HG02678 (cell line): ENCODE measurements around the gene KANSL1.
"Not testable (repeated sequence)": the region's sequence is repeated elsewhere in the genome, so short reads cannot be mapped to it uniquely, and the experiment has no call there.

Experiments
- ATAC-seq: cut with Tn5 transposase; IDR thresholded peaks from one replicate; pipeline ENCODE4 v1.9.1; 2021; ENCODE audit warnings: mild to moderate bottlenecking, moderate library complexity; ENCODE audit not compliant: unreplicated experiment

KANSL1 gene

DNA sequence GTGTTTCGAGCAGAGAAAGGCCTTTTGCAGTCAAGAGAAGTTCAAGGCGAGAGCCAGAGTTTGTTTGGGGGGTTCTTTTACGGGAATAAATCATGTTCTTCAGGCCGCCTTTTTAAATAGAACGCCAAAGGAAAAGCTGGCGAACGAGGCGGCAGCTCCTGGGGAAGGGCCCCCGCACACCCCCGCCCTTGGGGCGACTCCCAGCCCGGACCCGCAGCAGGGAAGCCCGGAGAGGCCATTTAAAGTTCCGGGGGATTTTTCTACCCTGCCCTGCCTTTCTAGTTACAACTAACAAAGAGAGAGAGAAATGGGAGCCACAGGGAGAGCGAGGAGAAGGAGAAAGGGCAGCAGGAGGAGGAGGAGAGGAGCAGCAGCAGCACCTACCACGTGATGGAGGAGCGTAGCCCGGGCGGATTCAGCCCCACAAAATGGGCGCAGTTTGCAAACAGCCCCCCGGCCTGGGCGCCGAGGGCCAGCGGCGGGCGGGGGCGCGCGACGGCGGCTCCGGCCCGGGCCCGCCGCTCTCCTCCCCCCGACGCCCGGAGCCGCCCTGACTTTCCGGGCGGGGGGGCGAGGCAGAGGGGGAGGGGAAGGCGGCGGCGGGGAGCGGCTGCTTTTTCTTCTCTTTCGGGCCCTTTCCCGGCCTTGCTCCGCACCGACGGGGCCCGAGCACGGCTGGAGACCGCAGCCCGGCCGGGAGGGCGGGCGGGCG, 634 bp downstream of the KANSL1 start:
- ATAC-seq: peak; percentile 35

DNA sequence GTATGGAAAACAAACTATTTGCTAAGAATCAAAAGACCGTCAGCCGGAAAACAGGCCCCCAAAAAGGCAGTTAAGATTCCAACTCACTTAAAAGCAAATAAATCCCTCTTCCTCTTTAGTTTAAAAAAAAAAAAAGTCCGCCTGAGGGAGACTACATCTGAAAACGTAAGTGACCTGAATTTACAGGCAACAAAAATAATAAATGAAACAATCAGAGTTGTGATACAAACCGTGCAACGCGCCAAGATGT, 1.1 kb downstream of the KANSL1 start:
- no peak for ATAC-seq

DNA sequence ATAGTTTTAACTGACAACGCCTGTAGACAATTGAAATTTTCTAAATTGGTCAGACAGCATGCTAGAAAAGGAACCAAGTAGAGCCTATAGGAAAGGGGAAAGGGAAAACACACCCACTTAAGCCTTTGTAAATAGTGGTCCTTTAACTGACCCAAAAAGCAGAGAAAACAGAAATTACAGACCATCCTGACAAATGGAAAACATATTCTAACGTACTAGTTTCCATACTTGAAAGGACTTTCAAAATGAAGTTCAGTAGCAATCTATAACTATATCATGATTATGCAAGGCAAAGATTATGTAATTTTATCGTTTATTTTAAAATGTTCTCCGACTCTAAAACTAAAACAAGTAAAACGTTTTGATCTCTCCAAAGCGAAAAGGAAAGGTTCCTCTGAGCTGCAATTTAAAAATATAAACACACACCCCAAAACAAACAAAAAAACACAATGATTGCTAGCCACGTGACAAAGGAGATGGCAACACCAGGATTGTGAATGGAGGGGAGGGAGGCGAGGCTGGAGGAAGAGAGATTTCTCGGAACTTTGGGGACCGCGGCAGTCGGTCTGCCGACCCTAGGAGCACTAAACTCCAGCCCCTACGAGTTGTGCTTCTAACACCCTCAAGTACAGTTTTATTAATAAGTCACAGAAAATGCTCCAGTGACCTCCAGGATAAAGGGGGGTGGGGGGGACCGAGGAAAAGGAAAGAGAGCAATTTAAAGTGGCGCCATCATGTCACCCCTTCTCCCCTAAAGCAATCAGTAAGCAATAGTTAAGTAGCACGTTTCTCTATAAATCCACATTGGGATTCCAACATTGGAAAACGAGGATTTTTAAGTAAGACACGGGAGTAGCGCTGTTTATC, 1.7 kb downstream of the KANSL1 start:
- no peak for ATAC-seq

DNA sequence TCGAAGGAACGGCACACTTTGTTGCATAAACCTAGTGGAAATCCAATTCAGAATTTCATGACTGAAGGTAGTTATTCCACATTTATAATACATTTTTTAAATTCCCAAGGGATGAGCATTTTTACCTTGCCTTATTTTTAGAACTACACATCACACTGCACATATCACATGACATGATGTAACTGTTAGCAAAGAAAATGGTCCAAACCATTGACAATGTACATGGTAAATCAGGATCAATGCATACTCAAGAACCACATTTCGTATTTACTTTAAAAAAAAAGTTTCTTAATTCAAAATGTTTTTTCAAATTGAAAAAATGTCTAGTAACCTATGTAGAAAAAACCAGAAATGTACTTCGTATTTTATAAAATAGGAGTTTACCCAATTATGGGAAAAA, 2.5 kb downstream of the KANSL1 start:
- ATAC-seq: no peak

DNA sequence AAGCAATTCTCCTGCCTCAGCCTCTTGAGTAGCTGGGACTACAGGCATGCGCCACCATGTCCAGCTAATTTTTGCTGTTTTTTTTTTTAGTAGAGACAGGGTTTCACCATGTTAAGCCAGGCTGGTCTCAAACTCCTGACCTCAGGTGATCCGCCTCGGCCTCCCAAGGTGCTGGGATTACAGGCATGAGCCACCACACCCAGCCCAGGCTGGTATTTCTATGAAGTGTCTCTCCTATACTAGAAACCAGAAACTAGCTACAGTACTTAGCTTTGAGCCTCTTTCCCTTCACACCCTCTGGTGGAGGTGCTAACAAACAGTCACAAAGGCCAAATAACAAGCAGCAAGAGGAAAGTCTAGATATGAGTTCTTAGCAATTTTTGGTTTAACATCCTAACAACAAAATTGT, 6.4 kb downstream of the KANSL1 start:
- not testable (repeated sequence) for ATAC-seq

DNA sequence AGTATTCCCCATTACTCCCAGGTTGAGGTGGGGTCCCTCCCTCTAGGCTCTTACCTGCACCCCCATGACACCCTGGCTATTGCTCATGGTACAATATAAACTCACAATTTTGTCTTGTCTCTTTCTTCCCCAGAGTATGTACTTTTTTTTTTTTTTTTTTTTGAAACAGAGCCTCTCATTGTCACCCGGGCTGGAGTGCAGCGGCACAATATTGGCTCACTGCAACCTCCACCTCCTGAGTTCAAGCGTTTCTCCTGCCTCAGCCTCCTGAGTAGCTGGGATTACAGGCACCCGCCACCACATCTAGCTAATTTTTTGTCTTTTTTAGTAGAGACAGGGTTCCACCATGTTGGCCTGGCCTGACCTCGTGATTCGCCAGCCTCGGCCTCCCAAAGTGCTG, 8.5 kb downstream of the KANSL1 start:
- no peak for ATAC-seq

DNA sequence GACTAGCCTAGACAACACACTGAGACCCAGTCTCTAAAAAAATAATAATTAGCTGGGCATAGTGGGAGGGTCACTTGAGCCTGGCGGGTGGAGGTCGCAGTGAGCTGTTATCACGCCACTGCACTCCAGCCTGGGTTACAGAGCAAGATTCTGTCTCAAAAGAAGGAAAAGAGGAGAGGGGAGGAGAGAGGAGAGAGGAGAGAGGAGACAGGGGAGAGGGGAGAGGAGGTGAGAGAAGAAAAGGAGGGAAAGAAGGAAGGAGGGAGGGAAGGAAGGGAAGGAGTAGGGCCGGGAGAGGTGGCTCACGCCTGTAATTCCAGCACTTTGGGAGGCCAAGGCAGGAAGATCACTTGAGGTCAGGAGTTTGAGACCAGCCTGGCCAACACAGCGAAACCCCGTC, 9.8 kb downstream of the KANSL1 start:
- not testable (repeated sequence) for ATAC-seq

DNA sequence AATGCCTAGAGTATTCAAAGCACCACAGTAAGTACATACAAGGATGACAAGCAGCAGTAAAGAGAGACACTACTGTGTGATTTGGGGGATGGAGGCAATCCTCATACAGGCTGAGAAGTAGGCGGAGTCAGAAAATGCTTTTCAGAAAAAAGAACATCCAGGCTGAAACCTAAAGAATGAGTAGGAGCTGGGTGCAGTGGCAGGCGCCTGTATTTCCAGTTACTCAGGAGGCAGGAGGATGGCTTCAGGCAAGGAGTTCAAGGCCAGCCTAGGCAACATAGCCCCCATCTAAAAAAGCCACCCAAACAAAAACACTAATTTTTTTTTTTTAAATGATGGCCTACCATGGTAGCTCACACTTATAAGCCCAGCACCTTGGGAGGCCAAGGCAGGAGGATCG, 10.3 kb downstream of the KANSL1 start:
- no peak for ATAC-seq

DNA sequence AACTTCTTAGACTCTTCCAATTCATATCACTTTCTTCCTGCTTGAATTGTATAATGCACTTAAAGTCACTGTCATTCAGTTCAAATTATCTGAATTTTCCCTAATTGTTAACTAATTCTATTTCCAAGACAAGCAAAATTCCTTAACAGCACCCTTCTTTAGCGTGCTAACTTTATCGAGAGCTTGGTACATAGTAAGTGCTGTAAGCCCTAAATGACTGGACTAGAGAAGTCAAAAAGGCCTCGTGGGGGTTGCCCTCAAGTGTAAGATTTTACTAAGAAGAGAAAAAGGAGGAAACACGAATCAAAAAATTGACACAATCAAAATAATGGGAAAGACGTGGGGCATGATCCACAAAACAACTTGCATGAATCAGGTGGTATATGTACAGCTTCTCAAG, 11.3 kb downstream of the KANSL1 start:
- ATAC-seq: no peak

DNA sequence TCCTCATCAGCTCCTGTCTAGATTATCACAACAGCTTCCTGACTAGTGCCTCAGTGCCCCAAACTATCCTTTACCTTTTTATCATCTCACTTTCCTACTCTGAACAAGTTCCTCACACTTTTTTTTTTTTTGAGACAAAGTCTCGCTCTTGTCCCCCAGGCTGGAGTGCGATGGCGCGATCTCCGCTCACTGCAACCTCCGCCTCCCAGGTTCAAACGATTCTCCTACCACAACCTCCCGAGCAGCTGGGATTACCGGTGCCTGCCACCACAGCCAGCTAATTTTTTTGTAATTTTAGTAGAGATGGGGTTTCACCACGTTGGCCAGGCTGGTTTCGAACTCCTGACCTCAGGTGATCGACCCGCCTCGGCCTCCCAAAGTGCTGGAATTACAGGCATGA, 11.9 kb downstream of the KANSL1 start:
- not testable (repeated sequence) for ATAC-seq

DNA sequence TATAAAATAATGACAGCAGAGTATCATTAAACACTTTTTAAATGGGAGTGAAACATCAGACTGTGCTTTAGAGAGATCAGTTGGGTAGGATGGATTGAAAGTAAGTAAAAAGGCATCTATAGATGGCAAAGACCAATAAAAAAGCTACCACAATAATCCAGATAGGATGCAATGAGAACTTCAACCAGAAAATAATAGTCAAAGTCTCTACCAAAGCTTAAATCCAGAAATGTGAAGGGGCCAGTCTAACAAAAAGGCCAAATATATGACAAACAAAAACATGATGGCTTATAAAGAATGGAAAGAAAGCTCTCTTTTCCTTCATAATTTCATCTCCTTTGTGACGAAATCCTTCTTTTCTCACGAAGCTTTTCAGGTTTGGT, 12.3 kb downstream of the KANSL1 start:
- ATAC-seq: no peak

DNA sequence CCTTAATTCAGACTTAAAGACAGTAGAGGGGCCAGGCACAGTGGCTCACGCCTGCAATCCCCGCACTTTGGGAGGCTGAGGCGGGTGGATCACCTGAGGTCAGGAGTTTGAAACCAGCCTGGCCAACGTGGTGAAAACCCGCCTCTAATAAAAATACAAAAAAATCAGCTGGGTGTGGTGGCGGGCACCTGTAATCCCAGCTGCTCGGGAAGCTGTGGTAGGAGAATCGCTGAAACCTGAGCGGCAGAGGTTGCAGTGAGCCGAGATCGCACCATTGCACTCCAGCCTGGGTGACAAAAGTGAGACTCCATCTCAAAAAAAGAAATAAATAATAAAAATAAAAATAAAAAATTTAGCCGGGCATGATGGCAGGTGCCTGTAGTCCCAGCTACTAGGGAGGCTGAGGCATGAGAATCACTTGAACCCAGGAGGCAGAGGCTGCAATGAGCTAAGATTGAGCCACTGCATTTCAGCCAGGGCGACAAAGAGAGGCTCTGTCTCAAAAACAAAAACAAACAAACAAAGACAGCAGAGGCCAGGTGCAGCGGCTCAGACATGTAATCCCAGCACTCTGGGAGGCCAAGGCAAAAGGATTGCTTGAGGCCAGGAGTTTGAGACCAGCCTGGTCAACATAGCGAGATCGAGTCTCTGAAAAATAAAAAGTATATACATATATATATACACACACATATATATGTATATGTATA, 12.9 kb downstream of the KANSL1 start:
- ATAC-seq: not testable (repeated sequence)

DNA sequence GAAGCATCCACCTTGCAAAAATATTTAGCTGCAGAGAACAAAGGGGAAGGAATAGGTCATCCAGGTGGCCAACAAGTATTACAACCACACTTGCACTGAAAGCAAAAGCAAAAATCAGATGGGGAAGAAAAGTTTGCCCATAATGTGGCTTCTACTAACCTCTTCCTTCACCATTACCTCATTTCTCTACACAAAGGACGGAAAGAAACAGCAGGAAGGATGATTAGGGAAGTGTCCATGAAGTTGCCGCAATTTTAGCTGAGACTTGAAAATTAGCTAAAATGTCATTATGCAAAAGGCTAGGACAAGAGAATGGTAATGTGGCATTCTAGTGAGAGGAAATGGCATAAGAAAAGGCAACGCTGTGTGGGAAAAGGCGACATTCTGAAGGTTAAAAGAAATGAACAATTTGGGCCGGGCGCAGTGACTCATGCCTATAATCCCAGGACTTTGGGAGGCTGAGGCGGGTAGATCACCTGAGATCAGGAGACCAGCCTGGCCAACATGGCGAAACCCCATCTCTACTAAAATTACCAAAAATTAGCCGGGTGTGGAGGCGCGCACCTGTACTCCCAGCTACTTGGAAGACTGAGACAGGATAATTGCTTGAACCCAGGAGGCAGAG, 13.7 kb downstream of the KANSL1 start:
- ATAC-seq: no peak

DNA sequence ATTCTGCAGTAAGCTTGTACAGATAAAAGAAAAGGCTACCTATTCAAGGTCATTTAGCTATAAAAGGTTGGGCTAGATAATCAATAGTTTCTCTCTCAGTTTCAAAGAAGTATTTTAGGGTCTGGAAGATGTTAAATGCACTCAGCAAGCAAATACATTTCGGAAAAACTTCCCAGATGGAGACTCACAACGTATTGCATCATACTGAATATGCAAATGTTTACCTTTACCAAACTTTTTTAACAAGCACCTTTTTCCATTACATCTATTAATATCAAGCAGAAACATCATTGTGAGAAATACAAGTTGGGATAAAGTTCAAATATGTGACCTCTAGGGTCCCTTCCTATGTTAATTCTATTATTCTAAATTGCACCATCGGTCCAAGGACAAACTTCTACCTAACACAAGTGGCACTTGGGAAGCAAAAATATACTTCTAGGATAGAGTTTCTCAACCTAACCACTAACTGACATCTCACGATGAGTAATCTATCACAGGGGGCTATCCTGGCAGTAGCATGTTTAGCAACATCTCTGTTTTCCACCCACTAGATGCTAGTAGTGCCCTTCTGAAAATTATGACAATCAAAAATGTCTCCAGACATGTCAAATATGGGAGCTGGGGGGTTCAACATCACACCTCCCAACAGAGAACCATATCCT, 14.5 kb downstream of the KANSL1 start:
- no peak for ATAC-seq

DNA sequence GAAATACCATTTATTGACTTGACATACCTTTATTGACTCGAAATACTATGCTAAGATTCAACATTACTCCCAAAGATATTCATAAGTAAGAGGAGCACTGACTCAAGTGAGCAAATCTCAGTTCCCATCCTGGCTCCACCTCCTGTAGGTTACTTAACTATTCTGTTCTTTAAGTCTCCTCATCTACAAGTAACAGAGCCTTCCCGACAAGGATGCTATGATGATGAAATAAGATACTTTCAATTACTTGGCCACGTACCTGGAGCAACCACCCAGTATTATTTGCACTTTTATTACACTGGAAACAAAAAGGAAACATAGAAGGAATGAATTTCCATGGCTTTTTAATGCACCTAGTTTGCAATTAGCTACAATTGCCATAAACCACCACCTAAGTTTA, 16.3 kb downstream of the KANSL1 start:
- ATAC-seq: no peak

DNA sequence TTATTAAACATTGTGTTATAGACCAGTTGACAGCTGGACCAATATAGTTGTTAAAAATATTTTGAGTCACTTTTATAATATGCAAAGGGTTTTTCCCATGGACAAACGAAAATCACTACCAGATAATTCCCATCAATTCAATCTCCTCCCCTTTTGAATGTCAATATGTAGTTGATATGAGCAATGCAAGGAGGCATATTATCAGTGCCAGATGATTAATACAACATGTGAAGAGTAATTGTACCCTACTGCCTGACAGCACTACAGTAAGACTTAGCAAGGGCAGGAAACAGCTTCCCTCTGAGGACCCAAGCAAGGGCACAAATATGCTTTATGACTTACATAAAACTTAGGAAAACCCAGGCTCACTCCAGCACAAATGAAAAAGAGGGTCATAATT, 17.3 kb downstream of the KANSL1 start:
- ATAC-seq: no peak

DNA sequence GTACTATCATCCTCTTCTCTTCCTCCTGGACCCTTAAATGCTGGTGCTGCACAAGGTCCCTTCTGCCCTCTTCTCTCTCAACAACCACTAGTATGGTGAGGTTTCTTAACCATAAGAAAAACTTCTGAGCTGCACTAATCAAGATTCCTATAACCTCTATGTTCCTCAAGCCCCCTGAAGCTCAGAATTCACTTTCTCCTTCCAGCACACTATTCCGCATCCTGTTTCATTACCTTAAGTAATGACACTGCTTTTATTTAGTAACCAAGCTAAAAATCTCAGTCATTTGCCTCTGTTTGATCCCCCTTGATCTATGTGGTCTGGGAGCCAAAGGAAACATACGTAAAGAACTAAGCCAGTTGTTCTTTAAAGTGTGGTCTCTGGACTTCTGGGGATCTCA, 20.1 kb downstream of the KANSL1 start:
- no peak for ATAC-seq

DNA sequence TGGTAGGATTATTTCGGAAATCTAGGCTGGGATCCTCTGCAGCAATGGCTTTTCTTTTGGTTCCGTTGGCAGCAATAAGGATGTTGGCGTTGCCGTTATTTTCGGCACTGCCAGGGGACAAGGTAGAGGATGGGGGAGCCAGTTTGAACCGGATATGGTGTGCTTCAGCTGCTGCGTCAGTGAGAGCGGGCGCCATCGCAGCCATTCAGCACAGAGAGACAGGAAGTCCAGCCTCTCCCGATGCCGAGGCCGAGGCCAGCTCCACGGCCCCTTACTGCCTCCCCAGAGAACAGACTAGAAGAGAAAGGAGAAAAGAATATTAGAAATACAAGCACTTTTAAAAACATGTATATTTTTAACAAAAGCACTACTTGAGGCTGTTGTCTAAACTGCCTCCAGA, 21.3 kb downstream of the KANSL1 start:
- ATAC-seq: no peak

DNA sequence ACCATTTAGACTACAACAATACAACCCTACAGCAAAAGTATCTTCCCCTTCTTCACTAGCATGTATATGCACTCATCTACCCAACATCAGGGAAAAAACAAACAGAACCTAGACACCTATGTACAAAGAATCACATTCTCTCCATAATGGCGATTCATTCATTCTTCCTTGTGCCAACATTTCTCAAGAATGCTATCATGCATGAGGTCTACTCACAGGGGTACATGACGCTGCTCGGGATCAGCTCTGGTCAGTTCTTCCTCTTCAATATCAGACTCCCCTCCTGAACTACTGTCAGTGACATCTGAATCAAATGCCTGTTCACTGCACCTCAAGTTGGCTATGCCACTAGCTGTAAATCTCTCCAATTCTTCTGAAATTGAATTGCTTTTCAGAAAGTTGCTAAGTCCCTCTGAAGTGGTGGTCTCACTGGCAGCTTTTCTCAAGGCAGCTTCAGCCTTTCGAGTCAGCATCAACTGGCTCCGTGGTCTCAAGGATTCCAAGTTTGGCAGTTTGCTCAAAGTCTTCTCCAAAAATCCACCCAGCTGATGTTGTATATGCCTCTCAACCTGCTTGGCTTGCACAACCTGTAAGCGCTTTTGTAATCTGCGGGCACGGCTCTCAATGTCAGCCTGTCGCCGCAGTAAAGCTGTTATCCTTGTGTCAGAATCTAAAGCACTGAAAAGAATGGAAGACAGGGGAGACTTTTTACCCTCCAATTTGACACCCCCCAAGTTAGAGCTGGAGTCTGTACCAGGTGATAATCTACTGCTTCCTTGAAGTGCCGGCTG, 22.4 kb downstream of the KANSL1 start:
- ATAC-seq: no peak

DNA sequence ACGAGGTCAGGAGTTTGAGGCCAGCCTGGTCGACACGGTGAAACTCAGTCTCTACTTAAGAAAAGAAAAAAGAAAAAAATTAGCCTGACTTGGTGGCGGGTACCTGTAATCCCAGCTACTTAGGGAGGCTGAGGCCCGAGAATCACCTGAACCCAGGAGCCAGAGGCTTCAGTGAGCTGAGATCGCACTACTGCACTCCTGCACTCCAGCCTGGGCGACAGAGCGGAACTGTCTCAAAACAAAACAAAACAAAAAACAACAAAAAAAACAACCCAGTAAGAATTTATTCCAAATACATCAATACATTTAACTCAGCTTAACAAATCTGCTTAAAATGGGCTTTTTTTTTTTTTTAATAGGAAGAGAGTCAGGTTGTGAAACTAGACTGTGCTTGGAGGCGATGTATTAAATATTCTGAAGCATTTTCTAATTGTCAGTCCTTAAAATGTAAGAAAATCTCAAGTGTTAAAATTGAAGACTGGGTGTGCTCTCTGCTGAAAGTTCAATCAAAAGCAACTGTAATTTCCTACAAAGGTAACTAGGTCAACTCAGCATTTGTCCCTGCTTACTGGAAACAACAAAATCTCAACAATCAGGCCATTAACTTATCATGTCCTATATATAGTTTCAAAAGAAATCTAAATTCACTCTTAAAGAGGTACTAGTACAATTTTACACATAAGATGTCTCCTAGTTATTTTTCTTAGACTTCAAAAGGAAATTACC, 23.2 kb downstream of the KANSL1 start:
- ATAC-seq: no peak
